Dedifferentiated amniotic fluid mesenchymal stem cell (primary cell): ENCODE data around the gene DIP2C.
"Not testable (repeated sequence)": the region's sequence is repeated elsewhere in the genome, so short reads cannot be mapped to it uniquely, and the experiment has no call there.

Source experiments
- DNase-seq: peaks from one replicate; pipeline ENCODE4 v3.0.0-alpha.2; 2016; ENCODE audit errors: extremely low spot score

Gene DIP2C

GRCh38 chr10:451856-452255 lies 237.6 kb downstream of the DIP2C start:
- DNase-seq = no peak

- DNase-seq = no peak
Measured at GRCh38 chr10:451021-451471, 238.4 kb downstream of the DIP2C start.

GRCh38 chr10:450463-450862 lies 239.0 kb downstream of the DIP2C start:
- no peak for DNase-seq

- DNase-seq = not testable (repeated sequence)
Measured at GRCh38 chr10:449331-449730, 240.1 kb downstream of the DIP2C start.

GRCh38 chr10:443459-443858 lies 246.0 kb downstream of the DIP2C start:
- no peak for DNase-seq

GRCh38 chr10:442209-442608 lies 247.3 kb downstream of the DIP2C start:
- DNase-seq = no peak

GRCh38 chr10:441659-442058 lies 247.8 kb downstream of the DIP2C start:
- DNase-seq = no peak

- DNase-seq = no peak
Measured at GRCh38 chr10:440127-440526, 249.3 kb downstream of the DIP2C start.

GRCh38 chr10:437698-438490 lies 251.6 kb downstream of the DIP2C start:
- no peak for DNase-seq

- DNase-seq = no peak
Measured at GRCh38 chr10:436911-437665, 252.4 kb downstream of the DIP2C start.

- no peak for DNase-seq
Measured at GRCh38 chr10:436013-436697, 253.3 kb downstream of the DIP2C start.

GRCh38 chr10:435397-435796 lies 254.1 kb downstream of the DIP2C start:
- no peak for DNase-seq

- no peak for DNase-seq
Measured at GRCh38 chr10:429696-430095, 259.8 kb downstream of the DIP2C start.

- DNase-seq = no peak
Measured at GRCh38 chr10:427761-428519, 261.5 kb downstream of the DIP2C start.

- not testable (repeated sequence) for DNase-seq
Measured at GRCh38 chr10:425365-425764, 264.1 kb downstream of the DIP2C start.

GRCh38 chr10:424724-425123 lies 264.7 kb downstream of the DIP2C start:
- DNase-seq = not testable (repeated sequence)

- DNase-seq = no peak
Measured at GRCh38 chr10:423178-423577, 266.3 kb downstream of the DIP2C start.

- DNase-seq = no peak
Measured at GRCh38 chr10:422675-423074, 266.8 kb downstream of the DIP2C start.

GRCh38 chr10:422241-422640 lies 267.2 kb downstream of the DIP2C start:
- DNase-seq = no peak

- DNase-seq = no peak
Measured at GRCh38 chr10:421170-421569, 268.3 kb downstream of the DIP2C start.
